CD14-positive monocyte (primary cell): Measurements from ENCODE around the gene SOX3. TPM values are rescaled to one million over a fixed set of nuclear protein-coding genes. Genes with fewer than 3 reads are reported as not detected.

ENCODE experiments used
- DNase-seq, 3 donors: peaks; one replicate each; pipeline ENCODE4 v3.0.0-alpha.2; 2011 to 2022
- H2AFZ ChIP-seq: 2 replicates; pipeline ENCODE4 v1.6.0; 2012; ENCODE audit warnings: mild to moderate bottlenecking, low read depth, low read length, inconsistent platforms; ENCODE audit not compliant: insufficient read depth, poor library complexity, severe bottlenecking
- H3K27ac ChIP-seq, 2 donors: 1 replicate in 1 of 2; 2 replicates in 1 of 2; pipeline ENCODE4 v1.5.1; 2012 to 2013; ENCODE audit warnings: low read length in 2 of 2, control low read depth in 1 of 2, inconsistent platforms in 1 of 2, low read depth in 1 of 2, mild to moderate bottlenecking in 1 of 2
- H3K27me3 ChIP-seq, 2 donors: one replicate each; pipeline versions ENCODE4 v1.6.0 to v1.6.1; 2011 to 2013; ENCODE audit warnings: low read length in 2 of 2; ENCODE audit not compliant: control insufficient read depth in 2 of 2, insufficient read depth in 2 of 2
- H3K36me3 ChIP-seq, 2 donors: replicated peaks in 1 of 2; 1 replicate in 1 of 2; 2 replicates in 1 of 2; pipeline versions ENCODE4 v1.5.1 to v1.6.1; 2012 to 2013; ENCODE audit warnings: low read length in 2 of 2, control low read depth in 1 of 2, inconsistent platforms in 1 of 2, mild to moderate bottlenecking in 1 of 2; ENCODE audit not compliant: insufficient read depth in 2 of 2, control insufficient read depth in 1 of 2
- H3K4me1 ChIP-seq, 2 donors: 1 replicate in 1 of 2; 2 replicates in 1 of 2; pipeline versions ENCODE4 v1.5.1 to v1.6.1; 2012 to 2013; ENCODE audit warnings: low read length in 2 of 2, control low read depth in 1 of 2, inconsistent platforms in 1 of 2, mild to moderate bottlenecking in 1 of 2, moderate library complexity in 1 of 2; ENCODE audit not compliant: insufficient read depth in 2 of 2, control insufficient read depth in 1 of 2
- H3K4me2 ChIP-seq: replicated peaks from 2 replicates; pipeline ENCODE3; 2012; ENCODE audit warnings: low read length, moderate library complexity, mild to moderate bottlenecking; ENCODE audit not compliant: poor library complexity, severe bottlenecking; ENCODE audit errors: extremely low read depth
- H3K4me3 ChIP-seq, 3 experiments: fragments of 200-600 bp in 1 of 3; sonication (generic) in 1 of 3; replicated peaks in 1 of 3; 1 replicate in 2 of 3; 2 replicates in 1 of 3; pipeline ENCODE4 v1.5.1; 2011 to 2013; ENCODE audit warnings: low read length in 3 of 3, mild to moderate bottlenecking in 3 of 3, control low read depth in 2 of 3, low read depth in 2 of 3, inconsistent platforms in 1 of 3, moderate library complexity in 1 of 3
- H3K79me2 ChIP-seq: 2 replicates; pipeline ENCODE4 v1.6.0; 2012; ENCODE audit warnings: mild to moderate bottlenecking, control low read depth, inconsistent platforms, low read length, moderate library complexity; ENCODE audit not compliant: insufficient read depth
- H3K9ac ChIP-seq: 2 replicates; pipeline ENCODE4 v1.6.0; 2017; ENCODE audit warnings: low read length, mild to moderate bottlenecking; ENCODE audit not compliant: insufficient read depth, poor library complexity, severe bottlenecking
- H3K9me3 ChIP-seq, 2 donors: replicated peaks in 1 of 2; 1 replicate in 1 of 2; 2 replicates in 1 of 2; pipeline versions ENCODE4 v1.5.1 to v1.6.1; 2012 to 2013; ENCODE audit warnings: low read length in 2 of 2, control low read depth in 1 of 2; ENCODE audit not compliant: control insufficient read depth in 1 of 2, insufficient read depth in 1 of 2
- H4K20me1 ChIP-seq: 2 replicates; pipeline ENCODE4 v1.6.0; 2012; ENCODE audit warnings: mild to moderate bottlenecking, low read length, control low read depth, moderate library complexity; ENCODE audit not compliant: insufficient read depth
- H3K27ac Mint-ChIP-seq, 7 donors: one replicate each; pipeline ENCODE4 v1.8.0; 2020; ENCODE audit warnings: mild to moderate bottlenecking in 7 of 7, mixed read lengths in 7 of 7, moderate library complexity in 6 of 7, inconsistent platforms in 2 of 7
- H3K27me3 Mint-ChIP-seq, 3 donors: one replicate each; pipeline ENCODE4 v1.8.0; 2021 to 2022; ENCODE audit warnings: low read depth in 3 of 3, mild to moderate bottlenecking in 3 of 3, mixed read lengths in 3 of 3, moderate library complexity in 3 of 3, inconsistent platforms in 1 of 3
- H3K36me3 Mint-ChIP-seq, 2 donors: one replicate each; pipeline ENCODE4 v1.8.0; 2020; ENCODE audit warnings: mixed read lengths in 2 of 2, inconsistent platforms in 1 of 2, mild to moderate bottlenecking in 1 of 2
- H3K4me1 Mint-ChIP-seq: one replicate; pipeline ENCODE4 v1.8.0; 2020; ENCODE audit warnings: mild to moderate bottlenecking, mixed read lengths
- H3K4me3 Mint-ChIP-seq, 2 donors: one replicate each; pipeline ENCODE4 v1.8.0; 2020; ENCODE audit warnings: mild to moderate bottlenecking in 2 of 2, mixed read lengths in 2 of 2, moderate library complexity in 1 of 2
- H3K9me3 Mint-ChIP-seq, 7 donors: one replicate each; pipeline ENCODE4 v1.8.0; 2020 to 2022; ENCODE audit warnings: mixed read lengths in 7 of 7, mild to moderate bottlenecking in 6 of 7, moderate library complexity in 6 of 7, inconsistent platforms in 2 of 7
- CTCF ChIP-seq: fragments of 200-600 bp; IDR thresholded peaks from one replicate; pipeline ENCODE4 v1.8.0; 2022; ENCODE audit warnings: antibody characterized with exemption, mild to moderate bottlenecking
- WGBS: methylation state at CpG from one replicate; pipeline ENCODE4 v1.1.5; 2013; ENCODE audit warnings: missing lambda C conversion rate; ENCODE audit not compliant: insufficient coverage; 5-methylcytosine and 5-hydroxymethylcytosine counted together
- intact Hi-C, 2 donors: fragments of 100-400 bp; cut with micrococcal nuclease; formaldehyde crosslinking; loops; one replicate each; pipeline versions ENCODE4 v1.15.0 to v1.15.1; 2023
- polyA plus RNA-seq, 3 donors: library from polyadenylated mRNA; depleted of rRNA in 1 of 3; unstranded in 2 of 3; stranded (reverse) in 1 of 3; fragments of 300-500 nt in 2 of 3; fragments of >200 nt in 1 of 3; fragmentation: Illumina TruSeq in 2 of 3; gene quantifications; 1 replicate in 2 of 3; 2 replicates in 1 of 3; pipeline ENCODE4 v1.2.3, GENCODE V29; 2012 to 2021

Gene SOX3
- polyA plus RNA-seq, 3 donors: not detected

GRCh38 chrX:140495739-140496138 lies 9.1 kb downstream of the SOX3 start:
- no peak overlapping the region for H3K4me3 ChIP-seq
- intact Hi-C loops: no loop called here
- H3K9me3 Mint-ChIP-seq: peaks cover 3 to 13% (median 11%) of the 10 kb centered on the region in 7 donors
- H3K27ac Mint-ChIP-seq: no peak overlapping the region
- no peak overlapping the region for H3K4me2 ChIP-seq
- H3K36me3 ChIP-seq: no peaks in the 10 kb centered on the region
- H3K9me3 ChIP-seq: peaks cover 7 to 9% of the 10 kb centered on the region in 2 donors
- no peak overlapping the region for H2AFZ ChIP-seq
- no peaks in the 10 kb centered on the region for H3K4me1 ChIP-seq
- no CpG with 5 or more reads among the region's 1 CpG for WGBS
- H3K27me3 ChIP-seq: peaks cover 2 to 14% of the 10 kb centered on the region in 2 donors
- peaks cover 2% of the 10 kb centered on the region for H3K4me1 Mint-ChIP-seq
- no peak overlapping the region for H3K9ac ChIP-seq
- H3K27me3 Mint-ChIP-seq: peaks cover 5 to 14% (median 10%) of the 10 kb centered on the region in 3 donors
- no peaks in the 10 kb centered on the region for H3K79me2 ChIP-seq
- no peak overlapping the region for H3K27ac ChIP-seq
- no peaks in the 10 kb centered on the region for H4K20me1 ChIP-seq
- no peaks in the 10 kb centered on the region for H3K36me3 Mint-ChIP-seq
- no peak for TF ChIP-seq CTCF
- DNase-seq: no peak
- H3K4me3 Mint-ChIP-seq: no peak overlapping the region

GRCh38 chrX:140492066-140492994 lies 12.5 kb downstream of the SOX3 start:
- Mint-ChIP-seq H3K27ac (no peak overlapping the region), H3K4me3 (no peak overlapping the region), H3K9me3 (peaks cover 0 to 3% (median 0%) of the 10 kb centered on the region in 7 donors), H3K36me3 (no peaks in the 10 kb centered on the region), H3K4me1 (no peaks in the 10 kb centered on the region), H3K27me3 (peaks cover 0 to 3% (median 2%) of the 10 kb centered on the region in 3 donors)
- DNase-seq: no peak
- H3K4me2 ChIP-seq: no peak overlapping the region
- no peak overlapping the region for H2AFZ ChIP-seq
- H3K27me3 ChIP-seq: no peaks in the 10 kb centered on the region
- H3K4me1 ChIP-seq: no peaks in the 10 kb centered on the region
- no peak overlapping the region for H3K27ac ChIP-seq
- no peak overlapping the region for H3K9ac ChIP-seq
- no peaks in the 10 kb centered on the region for H3K79me2 ChIP-seq
- H3K4me3 ChIP-seq: no peak overlapping the region
- H3K36me3 ChIP-seq: no peaks in the 10 kb centered on the region
- intact Hi-C loops: no loop called here
- WGBS: no CpG with 5 or more reads among the region's 4 CpGs
- H3K9me3 ChIP-seq: no peaks in the 10 kb centered on the region
- H4K20me1 ChIP-seq: no peaks in the 10 kb centered on the region
- TF ChIP-seq CTCF: no peak
